WTC11 (cell line): Measurements from ENCODE around the gene NTMT1. TPM values are rescaled to one million over a fixed set of nuclear protein-coding genes. Genes with fewer than 3 reads are reported as not detected.

Experiments used
- ATAC-seq: fragments of 200-7000 bp; cut with Tn5 transposase; 2 replicates; pipeline ENCODE4 v1.10.0; 2021; ENCODE audit warnings: mild to moderate bottlenecking, moderate library complexity
- CTCF ChIA-PET: fragments of 300-600 bp; sonication (Branson Sonifier 250); formaldehyde crosslinking; loops from one replicate; lab custom pipeline; 2021; ENCODE audit warnings: antibody characterized with exemption; lab: Charles Lee
- POLR2A ChIA-PET: fragments of 350-600 bp; sonication (Branson Sonifier 250); formaldehyde crosslinking; loops from one replicate; lab custom pipeline; 2021; ENCODE audit warnings: antibody characterized with exemption; lab: Charles Lee
- DNase-seq: peaks from one replicate; pipeline ENCODE4 v3.0.0; 2021; ENCODE audit warnings: low spot score
- H3K27ac Mint-ChIP-seq: 2 replicates; pipeline ENCODE4 v1.8.0; 2021; ENCODE audit warnings: mixed read lengths
- H3K27me3 Mint-ChIP-seq: 2 replicates; pipeline ENCODE4 v1.8.0; 2021; ENCODE audit warnings: low read depth, mild to moderate bottlenecking, moderate library complexity, mixed read lengths
- H3K36me3 Mint-ChIP-seq: 2 replicates; pipeline ENCODE4 v1.8.0; 2021; ENCODE audit warnings: mixed read lengths
- H3K4me1 Mint-ChIP-seq: 2 replicates; pipeline ENCODE4 v1.8.0; 2022; ENCODE audit warnings: mixed read lengths
- H3K4me3 Mint-ChIP-seq: 2 replicates; pipeline ENCODE4 v1.8.0; 2021; ENCODE audit warnings: mild to moderate bottlenecking, moderate library complexity, mixed read lengths
- H3K9me3 Mint-ChIP-seq: 2 replicates; pipeline ENCODE4 v1.8.0; 2021; ENCODE audit warnings: mixed read lengths
- ARID4B ChIP-seq: sonication (generic); formaldehyde crosslinking; IDR thresholded peaks from 2 replicates; pipeline ENCODE4 v1.8.0; 2023; ENCODE audit warnings: missing genetic modification reagents, mild to moderate bottlenecking, borderline replicate concordance
- CBFB ChIP-seq: sonication (generic); formaldehyde crosslinking; IDR thresholded peaks from 2 replicates; pipeline ENCODE4 v1.8.1; 2022; ENCODE audit warnings: mild to moderate bottlenecking, low read depth, missing genetic modification reagents
- E2F4 ChIP-seq: sonication (generic); formaldehyde crosslinking; IDR thresholded peaks from 2 replicates; pipeline ENCODE4 v1.8.1; 2022; ENCODE audit warnings: low read depth, mild to moderate bottlenecking, moderate library complexity, missing genetic modification reagents, borderline replicate concordance
- ETV6 ChIP-seq: sonication (generic); formaldehyde crosslinking; IDR thresholded peaks from 2 replicates; pipeline ENCODE4 v1.8.1; 2022; ENCODE audit warnings: mild to moderate bottlenecking, missing genetic modification reagents
- FOXJ3 ChIP-seq: sonication (generic); formaldehyde crosslinking; IDR thresholded peaks from 2 replicates; pipeline ENCODE4 v1.9.0; 2021; ENCODE audit warnings: missing genetic modification reagents, mild to moderate bottlenecking, borderline replicate concordance
- FOXK1 ChIP-seq: sonication (generic); formaldehyde crosslinking; IDR thresholded peaks from 2 replicates; pipeline ENCODE4 v1.8.0; 2022; ENCODE audit warnings: mild to moderate bottlenecking, moderate library complexity, missing genetic modification reagents
- GRHL2 ChIP-seq: fragments of 250-450 bp; sonication (Bioruptor Pico); IDR thresholded peaks from 2 replicates; pipeline ENCODE4 v1.8.0; 2022; ENCODE audit warnings: mild to moderate bottlenecking, moderate library complexity; ENCODE audit not compliant: insufficient replicate concordance, severe bottlenecking
- KAT7 ChIP-seq: sonication (generic); formaldehyde crosslinking; IDR thresholded peaks from 2 replicates; pipeline ENCODE4 v1.8.1; 2023; ENCODE audit warnings: missing genetic modification reagents, mild to moderate bottlenecking, borderline replicate concordance
- MYBL2 ChIP-seq: sonication (generic); formaldehyde crosslinking; IDR thresholded peaks from 2 replicates; pipeline ENCODE4 v1.8.1; 2023; ENCODE audit warnings: mild to moderate bottlenecking, moderate library complexity, missing genetic modification reagents
- NR3C1 ChIP-seq: sonication (generic); formaldehyde crosslinking; conservative IDR thresholded peaks from 2 replicates; pipeline ENCODE4 v1.8.1; 2023; ENCODE audit warnings: low read depth, mild to moderate bottlenecking, missing genetic modification reagents
- RORB ChIP-seq: fragments of 250-450 bp; sonication (Bioruptor Pico); IDR thresholded peaks from 2 replicates; pipeline ENCODE4 v1.9.0; 2021; ENCODE audit warnings: mild to moderate bottlenecking
- SMAD3 ChIP-seq: sonication (generic); formaldehyde crosslinking; IDR thresholded peaks from 2 replicates; pipeline ENCODE4 v1.8.0; 2022; ENCODE audit warnings: missing genetic modification reagents, mild to moderate bottlenecking, borderline replicate concordance
- SMAD4 ChIP-seq: sonication (generic); formaldehyde crosslinking; IDR thresholded peaks from 2 replicates; pipeline ENCODE4 v1.8.0; 2022; ENCODE audit warnings: mild to moderate bottlenecking, missing genetic modification reagents
- ZNF317 ChIP-seq: sonication (generic); formaldehyde crosslinking; IDR thresholded peaks from 2 replicates; pipeline ENCODE4 v1.8.1; 2023; ENCODE audit warnings: low read depth, mild to moderate bottlenecking, moderate library complexity, missing genetic modification reagents, borderline replicate concordance
- ZNF671 ChIP-seq: fragments of 250-450 bp; sonication (Bioruptor Pico); IDR thresholded peaks from 2 replicates; pipeline ENCODE4 v1.8.0; 2021; ENCODE audit warnings: mild to moderate bottlenecking
- total RNA-seq: library from RNA; stranded (reverse); gene quantifications from 3 replicates; pipeline ENCODE4 v1.2.3, GENCODE V29; 2021
- TF ChIP-seq, protein P1 (sequence below): sonication (generic); formaldehyde crosslinking; IDR thresholded peaks from 2 replicates; pipeline ENCODE4 v1.8.0; 2023; ENCODE audit warnings: mild to moderate bottlenecking, missing genetic modification reagents
- TF ChIP-seq, protein P2 (sequence below): fragments of 250-450 bp; sonication (Bioruptor Pico); IDR thresholded peaks from 2 replicates; pipeline ENCODE4 v1.9.0; 2021; ENCODE audit warnings: moderate library complexity, mild to moderate bottlenecking, inconsistent platforms, borderline replicate concordance
- TF ChIP-seq, protein P3 (sequence below): sonication (generic); formaldehyde crosslinking; IDR thresholded peaks from 2 replicates; pipeline ENCODE4 v1.8.1; 2022; ENCODE audit warnings: missing genetic modification reagents, borderline replicate concordance
- TF ChIP-seq, protein P4 (sequence below): sonication (generic); formaldehyde crosslinking; IDR thresholded peaks from 2 replicates; pipeline ENCODE4 v1.8.0; 2022; ENCODE audit warnings: mild to moderate bottlenecking, missing genetic modification reagents
- TF ChIP-seq, protein P5 (sequence below): sonication (generic); formaldehyde crosslinking; IDR thresholded peaks from 2 replicates; pipeline ENCODE4 v1.8.1; 2023; ENCODE audit warnings: mild to moderate bottlenecking, missing genetic modification reagents, moderate library complexity

Gene NTMT1
- total RNA-seq, 1 experiment from 2014 or later, result 71.1 TPM

DNA sequence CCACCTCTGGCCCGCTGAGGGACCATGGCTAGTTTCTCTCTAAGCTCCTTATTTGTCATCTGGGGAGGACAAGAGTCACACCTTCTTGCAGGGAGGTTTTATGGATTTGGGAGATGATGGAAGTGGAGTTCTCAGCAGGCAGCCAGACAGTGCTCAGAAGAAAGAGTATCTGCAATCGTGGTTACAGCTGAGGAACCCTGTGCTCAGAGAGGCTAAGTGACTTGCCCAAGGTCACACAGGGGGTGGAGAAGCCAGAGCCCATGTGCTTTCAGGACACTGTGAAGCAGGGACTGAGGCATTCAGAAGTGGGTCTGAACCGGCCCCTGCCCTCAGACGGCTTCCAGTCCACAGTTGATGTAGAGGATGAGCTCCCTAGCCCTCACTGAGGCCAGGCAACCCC, 50.3 kb downstream of the NTMT1 start:
- TF ChIP-seq FOXJ3 (CRISPR knock-in tag), result no peak
- TF ChIP-seq NR3C1, result no peak
- TF ChIP-seq, protein P1, sequence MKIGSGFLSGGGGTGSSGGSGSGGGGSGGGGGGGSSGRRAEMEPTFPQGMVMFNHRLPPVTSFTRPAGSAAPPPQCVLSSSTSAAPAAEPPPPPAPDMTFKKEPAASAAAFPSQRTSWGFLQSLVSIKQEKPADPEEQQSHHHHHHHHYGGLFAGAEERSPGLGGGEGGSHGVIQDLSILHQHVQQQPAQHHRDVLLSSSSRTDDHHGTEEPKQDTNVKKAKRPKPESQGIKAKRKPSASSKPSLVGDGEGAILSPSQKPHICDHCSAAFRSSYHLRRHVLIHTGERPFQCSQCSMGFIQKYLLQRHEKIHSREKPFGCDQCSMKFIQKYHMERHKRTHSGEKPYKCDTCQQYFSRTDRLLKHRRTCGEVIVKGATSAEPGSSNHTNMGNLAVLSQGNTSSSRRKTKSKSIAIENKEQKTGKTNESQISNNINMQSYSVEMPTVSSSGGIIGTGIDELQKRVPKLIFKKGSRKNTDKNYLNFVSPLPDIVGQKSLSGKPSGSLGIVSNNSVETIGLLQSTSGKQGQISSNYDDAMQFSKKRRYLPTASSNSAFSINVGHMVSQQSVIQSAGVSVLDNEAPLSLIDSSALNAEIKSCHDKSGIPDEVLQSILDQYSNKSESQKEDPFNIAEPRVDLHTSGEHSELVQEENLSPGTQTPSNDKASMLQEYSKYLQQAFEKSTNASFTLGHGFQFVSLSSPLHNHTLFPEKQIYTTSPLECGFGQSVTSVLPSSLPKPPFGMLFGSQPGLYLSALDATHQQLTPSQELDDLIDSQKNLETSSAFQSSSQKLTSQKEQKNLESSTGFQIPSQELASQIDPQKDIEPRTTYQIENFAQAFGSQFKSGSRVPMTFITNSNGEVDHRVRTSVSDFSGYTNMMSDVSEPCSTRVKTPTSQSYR, result no peak
- TF ChIP-seq, protein P2, sequence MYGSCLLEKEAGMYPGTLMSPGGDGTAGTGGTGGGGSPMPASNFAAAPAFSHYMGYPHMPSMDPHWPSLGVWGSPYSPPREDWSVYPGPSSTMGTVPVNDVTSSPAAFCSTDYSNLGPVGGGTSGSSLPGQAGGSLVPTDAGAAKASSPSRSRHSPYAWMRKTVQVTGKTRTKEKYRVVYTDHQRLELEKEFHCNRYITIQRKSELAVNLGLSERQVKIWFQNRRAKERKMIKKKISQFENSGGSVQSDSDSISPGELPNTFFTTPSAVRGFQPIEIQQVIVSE (CRISPR knock-in tag), result no peak
- no peak for TF ChIP-seq SMAD4 (CRISPR knock-in tag)
- no peak for TF ChIP-seq RORB (CRISPR knock-in tag)
- no peak for TF ChIP-seq ZNF317
- no peak for TF ChIP-seq CBFB
- TF ChIP-seq, protein P3, sequence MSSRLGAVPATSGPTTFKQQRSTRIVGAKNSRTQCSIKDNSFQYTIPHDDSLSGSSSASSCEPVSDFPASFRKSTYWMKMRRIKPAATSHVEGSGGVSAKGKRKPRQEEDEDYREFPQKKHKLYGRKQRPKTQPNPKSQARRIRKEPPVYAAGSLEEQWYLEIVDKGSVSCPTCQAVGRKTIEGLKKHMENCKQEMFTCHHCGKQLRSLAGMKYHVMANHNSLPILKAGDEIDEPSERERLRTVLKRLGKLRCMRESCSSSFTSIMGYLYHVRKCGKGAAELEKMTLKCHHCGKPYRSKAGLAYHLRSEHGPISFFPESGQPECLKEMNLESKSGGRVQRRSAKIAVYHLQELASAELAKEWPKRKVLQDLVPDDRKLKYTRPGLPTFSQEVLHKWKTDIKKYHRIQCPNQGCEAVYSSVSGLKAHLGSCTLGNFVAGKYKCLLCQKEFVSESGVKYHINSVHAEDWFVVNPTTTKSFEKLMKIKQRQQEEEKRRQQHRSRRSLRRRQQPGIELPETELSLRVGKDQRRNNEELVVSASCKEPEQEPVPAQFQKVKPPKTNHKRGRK (CRISPR knock-in tag), result no peak
- no peak for TF ChIP-seq GRHL2
- TF ChIP-seq MYBL2 (CRISPR knock-in tag), result no peak
- TF ChIP-seq E2F4 (CRISPR knock-in tag), result no peak
- TF ChIP-seq, protein P4, sequence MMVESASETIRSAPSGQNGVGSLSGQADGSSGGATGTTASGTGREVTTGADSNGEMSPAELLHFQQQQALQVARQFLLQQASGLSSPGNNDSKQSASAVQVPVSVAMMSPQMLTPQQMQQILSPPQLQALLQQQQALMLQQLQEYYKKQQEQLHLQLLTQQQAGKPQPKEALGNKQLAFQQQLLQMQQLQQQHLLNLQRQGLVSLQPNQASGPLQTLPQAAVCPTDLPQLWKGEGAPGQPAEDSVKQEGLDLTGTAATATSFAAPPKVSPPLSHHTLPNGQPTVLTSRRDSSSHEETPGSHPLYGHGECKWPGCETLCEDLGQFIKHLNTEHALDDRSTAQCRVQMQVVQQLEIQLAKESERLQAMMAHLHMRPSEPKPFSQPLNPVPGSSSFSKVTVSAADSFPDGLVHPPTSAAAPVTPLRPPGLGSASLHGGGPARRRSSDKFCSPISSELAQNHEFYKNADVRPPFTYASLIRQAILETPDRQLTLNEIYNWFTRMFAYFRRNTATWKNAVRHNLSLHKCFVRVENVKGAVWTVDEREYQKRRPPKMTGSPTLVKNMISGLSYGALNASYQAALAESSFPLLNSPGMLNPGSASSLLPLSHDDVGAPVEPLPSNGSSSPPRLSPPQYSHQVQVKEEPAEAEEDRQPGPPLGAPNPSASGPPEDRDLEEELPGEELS (CRISPR knock-in tag), result no peak
- no peak for TF ChIP-seq ZNF671 (CRISPR knock-in tag)
- H3K36me3 Mint-ChIP-seq, result no peaks in the 10 kb centered on the region
- ATAC-seq (no peak), DNase-seq (no peak)
- ChIA-PET CTCF (interaction anchor here (0.6 to 2.4 kb wide), 4 partner anchors 14 to 62 kb away, joined by 3 to 10 read pairs (median 6); partner anchors contain the start of gene ASB6), POLR2A (interaction anchor here (0.6 kb wide), 1 partner anchor 86 kb away, joined by 7 read pairs; no protein-coding TSS in a partner anchor)
- H3K4me1 Mint-ChIP-seq, result peaks cover 9% of the 10 kb centered on the region; the same call in 1 of the 2 replicates
- no peaks in the 10 kb centered on the region; the same call in 1 of the 2 replicates for H3K27me3 Mint-ChIP-seq
- no peaks in the 10 kb centered on the region for H3K9me3 Mint-ChIP-seq
- H3K27ac Mint-ChIP-seq, result no peak overlapping the region
- H3K4me3 Mint-ChIP-seq, result no peak overlapping the region

GRCh38 chr9:129676975-129677374, 51.0 kb downstream of the NTMT1 start:
- H3K36me3 Mint-ChIP-seq, result no peaks in the 10 kb centered on the region
- no peak for DNase-seq
- POLR2A ChIA-PET, result no interaction called here
- CTCF ChIA-PET, result interaction anchor here (1.1 to 2.4 kb wide), 7 partner anchors 11 to 61 kb away, joined by 4 to 10 read pairs (median 6); partner anchors contain the start of genes ASB6, NTMT1 and PRRX2
- no peaks in the 10 kb centered on the region for H3K9me3 Mint-ChIP-seq
- H3K4me3 Mint-ChIP-seq, result no peak overlapping the region
- no peaks in the 10 kb centered on the region; the same call in 1 of the 2 replicates for H3K27me3 Mint-ChIP-seq
- peak; percentile 55 for ATAC-seq
- H3K4me1 Mint-ChIP-seq, result peaks cover 9% of the 10 kb centered on the region; the same call in 1 of the 2 replicates
- H3K27ac Mint-ChIP-seq, result no peak overlapping the region
- TF ChIP-seq E2F4 (CRISPR knock-in tag) (no peak), ZNF671 (CRISPR knock-in tag) (no peak), KAT7 (CRISPR knock-in tag) (no peak), ETV6 (CRISPR knock-in tag) (no peak), ARID4B (CRISPR knock-in tag) (no peak), SMAD3 (no peak), RORB (CRISPR knock-in tag) (no peak), FOXK1 (CRISPR knock-in tag) (no peak)
- TF ChIP-seq, protein P5, sequence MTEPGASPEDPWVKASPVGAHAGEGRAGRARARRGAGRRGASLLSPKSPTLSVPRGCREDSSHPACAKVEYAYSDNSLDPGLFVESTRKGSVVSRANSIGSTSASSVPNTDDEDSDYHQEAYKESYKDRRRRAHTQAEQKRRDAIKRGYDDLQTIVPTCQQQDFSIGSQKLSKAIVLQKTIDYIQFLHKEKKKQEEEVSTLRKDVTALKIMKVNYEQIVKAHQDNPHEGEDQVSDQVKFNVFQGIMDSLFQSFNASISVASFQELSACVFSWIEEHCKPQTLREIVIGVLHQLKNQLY, result no peak
